Fibroblast of skin of abdomen (primary cell): ENCODE data around the gene TMED7.

Experiments
- DNase-seq: peaks from one replicate; pipeline ENCODE4 v3.0.0-alpha.2; 2013

TMED7 gene

GRCh38 chr5:115627295-115627865 is 1.5 kb upstream of the TMED7 start:
- no peak for DNase-seq

GRCh38 chr5:115626445-115626823 is 598 bp upstream of the TMED7 start:
- DNase-seq, result no peak

- DNase-seq, result no peak
Measured at GRCh38 chr5:115624994-115625393, 842 bp downstream of the TMED7 start.

- DNase-seq, result no peak
Measured at GRCh38 chr5:115623658-115624057, 2.2 kb downstream of the TMED7 start.

- DNase-seq, result no peak
Measured at GRCh38 chr5:115621365-115621900, 4.4 kb downstream of the TMED7 start.

GRCh38 chr5:115616892-115617291 is 8.9 kb downstream of the TMED7 start:
- DNase-seq, result no peak

GRCh38 chr5:115616472-115616871 is 9.4 kb downstream of the TMED7 start:
- no peak for DNase-seq

GRCh38 chr5:115611873-115612272 is 14.0 kb downstream of the TMED7 start:
- DNase-seq, result no peak

- DNase-seq, result no peak
Measured at GRCh38 chr5:115607935-115608334, 17.9 kb downstream of the TMED7 start.

- no peak for DNase-seq
Measured at GRCh38 chr5:115605436-115605835, 20.4 kb downstream of the TMED7 start.

- DNase-seq, result no peak
Measured at GRCh38 chr5:115602591-115603125, 23.2 kb downstream of the TMED7 start.

- DNase-seq, result peak; percentile 72
Measured at GRCh38 chr5:115601701-115602590, 23.9 kb downstream of the TMED7 start, which contains the start of gene TICAM2. Gene TICAM2, minus strand, starts transcription at chr5:115602479. Its CDS starts 21,223 bp downstream, at chr5:115581256.

- DNase-seq, result no peak
Measured at GRCh38 chr5:115600766-115601165, 25.1 kb downstream of the TMED7 start.

GRCh38 chr5:115599924-115600323 is 25.9 kb downstream of the TMED7 start:
- DNase-seq, result no peak

GRCh38 chr5:115599502-115599901 is 26.3 kb downstream of the TMED7 start:
- DNase-seq, result peak; percentile 42

GRCh38 chr5:115594128-115595047 is 31.4 kb downstream of the TMED7 start:
- peak; percentile 26 for DNase-seq

GRCh38 chr5:115589043-115589442 is 36.8 kb downstream of the TMED7 start:
- no peak for DNase-seq

- no peak for DNase-seq
Measured at GRCh38 chr5:115588640-115589039, 37.2 kb downstream of the TMED7 start.

- peak; percentile 38 for DNase-seq
Measured at GRCh38 chr5:115586525-115587146, 39.2 kb downstream of the TMED7 start.

GRCh38 chr5:115585265-115585664 is 40.6 kb downstream of the TMED7 start:
- DNase-seq, result no peak

GRCh38 chr5:115584501-115584900 is 41.3 kb downstream of the TMED7 start:
- DNase-seq, result no peak

- peak; percentile 85 for DNase-seq
Measured at GRCh38 chr5:115583474-115583873, 42.4 kb downstream of the TMED7 start.
